GM21515 (cell line): ENCODE measurements around the gene PAN3.

ENCODE experiments used
- ATAC-seq: cut with Tn5 transposase; IDR thresholded peaks from one replicate; pipeline ENCODE4 v1.9.1; 2021; ENCODE audit not compliant: unreplicated experiment

Gene PAN3

GRCh38 chr13:28283600-28283999 lies 145.3 kb downstream of the PAN3 start:
- no peak for ATAC-seq

GRCh38 chr13:28286263-28286662 lies 147.9 kb downstream of the PAN3 start:
- no peak for ATAC-seq

GRCh38 chr13:28297341-28297740 lies 159.0 kb downstream of the PAN3 start:
- no peak for ATAC-seq

- ATAC-seq = no peak
Measured at GRCh38 chr13:28299916-28300315, 161.6 kb downstream of the PAN3 start.

DNA sequence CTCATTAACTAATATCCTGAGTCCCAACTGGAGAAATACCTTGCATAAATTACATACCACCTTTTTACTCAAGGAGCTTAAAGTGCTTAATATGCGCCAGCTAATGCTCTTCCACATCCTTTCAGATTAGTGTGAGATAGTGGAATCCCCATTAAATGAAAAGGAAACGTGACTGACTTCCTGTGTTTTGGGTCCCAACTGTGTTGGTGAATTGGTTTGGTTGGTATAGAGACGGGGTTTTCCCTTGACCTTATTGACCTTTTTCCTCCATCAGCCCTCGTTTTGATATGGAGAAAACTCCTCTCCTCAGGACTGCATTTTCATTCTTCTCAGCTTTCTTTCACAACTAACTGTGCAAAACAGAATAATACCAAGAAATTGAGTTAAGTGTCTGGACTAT lies 163.5 kb downstream of the PAN3 start:
- ATAC-seq = no peak

- ATAC-seq = no peak
Measured at GRCh38 chr13:28306325-28306724, 168.0 kb downstream of the PAN3 start.

GRCh38 chr13:28313579-28313978 lies 175.2 kb downstream of the PAN3 start:
- no peak for ATAC-seq

- ATAC-seq = no peak
Measured at GRCh38 chr13:28314879-28315278, 176.5 kb downstream of the PAN3 start.

- ATAC-seq = no peak
Measured at GRCh38 chr13:28316129-28316528, 177.8 kb downstream of the PAN3 start.

- no peak for ATAC-seq
Measured at GRCh38 chr13:28316836-28317235, 178.5 kb downstream of the PAN3 start.

GRCh38 chr13:28318496-28318895 lies 180.2 kb downstream of the PAN3 start:
- ATAC-seq = no peak

GRCh38 chr13:28319528-28319927 lies 181.2 kb downstream of the PAN3 start:
- ATAC-seq = no peak

GRCh38 chr13:28320209-28320608 lies 181.9 kb downstream of the PAN3 start:
- ATAC-seq = no peak

- no peak for ATAC-seq
Measured at GRCh38 chr13:28320884-28321574, 182.7 kb downstream of the PAN3 start.

DNA sequence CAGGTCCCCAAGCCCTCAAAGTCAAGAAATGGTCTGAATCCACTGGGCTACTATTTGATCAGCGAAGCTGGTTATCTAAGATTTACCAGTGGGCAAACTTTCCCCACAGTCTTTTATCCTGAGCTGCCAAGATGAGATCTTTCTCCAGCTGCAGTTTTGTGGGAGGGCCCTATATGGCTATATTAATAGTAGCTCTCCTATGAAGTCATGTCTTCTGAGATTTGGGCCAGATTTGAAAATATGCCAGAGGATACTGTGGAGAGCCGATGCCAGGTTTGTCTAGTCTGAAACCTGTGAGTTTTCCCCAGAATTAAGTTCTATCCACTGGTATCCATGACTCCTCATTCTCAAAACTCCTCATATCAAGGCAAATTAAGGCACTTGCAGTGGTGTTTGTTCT lies 183.4 kb downstream of the PAN3 start:
- no peak for ATAC-seq

GRCh38 chr13:28322256-28322905 lies 184.0 kb downstream of the PAN3 start:
- no peak for ATAC-seq

DNA sequence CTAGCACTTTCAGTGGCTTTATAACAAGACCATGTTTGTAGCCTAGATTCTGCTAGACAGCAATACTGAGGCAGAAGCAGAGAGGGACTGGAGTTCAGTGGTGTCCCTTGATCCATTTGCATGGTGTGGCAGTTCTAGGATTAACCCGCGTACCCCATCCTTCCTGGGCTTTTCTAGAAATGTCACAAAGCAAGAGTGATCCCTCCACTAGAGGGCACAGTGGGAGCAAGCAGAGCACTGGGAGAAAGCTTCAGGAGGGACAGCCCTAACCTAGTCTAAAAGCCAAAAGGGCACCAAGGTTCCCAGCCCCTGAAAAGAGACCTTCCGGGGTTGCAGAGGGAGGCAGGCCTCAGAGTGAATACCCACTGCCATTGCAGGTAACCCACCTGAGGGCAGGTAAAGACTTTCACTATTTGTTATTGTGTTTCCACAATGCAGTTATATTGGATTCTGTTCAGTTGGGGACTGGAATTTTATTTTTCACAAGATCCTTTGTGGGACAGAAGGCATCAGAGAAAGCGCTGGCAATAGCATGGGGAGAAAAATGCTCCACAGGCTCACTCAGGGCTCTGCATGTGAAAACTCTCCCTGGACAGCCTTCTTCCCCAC lies 185.9 kb downstream of the PAN3 start:
- peak; percentile 72 for ATAC-seq

- no peak for ATAC-seq
Measured at GRCh38 chr13:28325022-28325421, 186.7 kb downstream of the PAN3 start.

GRCh38 chr13:28326056-28326455 lies 187.7 kb downstream of the PAN3 start:
- no peak for ATAC-seq

GRCh38 chr13:28327373-28328270 lies 189.3 kb downstream of the PAN3 start:
- ATAC-seq = no peak

DNA sequence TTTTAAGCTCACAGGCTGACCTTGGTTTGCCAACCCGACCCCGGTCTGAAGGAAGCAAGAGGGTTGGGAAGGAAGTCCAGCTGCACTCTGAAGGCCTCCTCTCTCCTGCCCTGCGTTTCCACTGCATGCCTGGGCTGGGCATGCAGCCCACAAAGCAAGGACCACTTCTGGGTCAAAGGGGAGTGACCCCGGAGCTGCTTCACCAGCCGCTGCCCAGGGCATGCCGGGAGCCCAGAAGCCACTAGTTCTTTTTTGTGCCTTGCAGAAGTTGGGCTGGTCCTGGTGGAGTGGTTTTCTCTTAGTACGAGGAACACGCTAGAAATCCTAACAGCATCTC lies 189.9 kb downstream of the PAN3 start:
- ATAC-seq = no peak
